GM12801 (cell line): ENCODE results near the gene FANK1.

Experiments used
- CTCF ChIP-seq: IDR thresholded peaks from one replicate; pipeline ENCODE4 v1.5.1; 2011; ENCODE audit warnings: control low read depth; ENCODE audit not compliant: insufficient read length; ENCODE audit errors: extremely low read depth

Gene FANK1

GRCh38 chr10:125992254-125992653 is 95.9 kb downstream of the FANK1 start:
- no peak for TF ChIP-seq CTCF

GRCh38 chr10:125994601-125995000 is 98.2 kb downstream of the FANK1 start:
- no peak for TF ChIP-seq CTCF

- TF ChIP-seq CTCF, result no peak
Observed at GRCh38 chr10:125995726-125996304, 99.5 kb downstream of the FANK1 start.

GRCh38 chr10:125997586-125997985 is 101.2 kb downstream of the FANK1 start:
- TF ChIP-seq CTCF, result no peak

GRCh38 chr10:125999694-126000093 is 103.3 kb downstream of the FANK1 start:
- TF ChIP-seq CTCF, result no peak

GRCh38 chr10:126001576-126001975 is 105.2 kb downstream of the FANK1 start:
- no peak for TF ChIP-seq CTCF

- TF ChIP-seq CTCF, result no peak
Observed at GRCh38 chr10:126004752-126005151, 108.4 kb downstream of the FANK1 start.
